H9 (cell line): Measurements from ENCODE around the gene NANOS3. TPM values are rescaled to one million over a fixed set of nuclear protein-coding genes. Genes with fewer than 3 reads are reported as not detected.

Source experiments
- DNase-seq: peaks from one replicate; pipeline ENCODE4 v3.0.0-alpha.2; 2017
- H2AFZ ChIP-seq: one replicate; pipeline ENCODE4 v1.6.1; 2013; ENCODE audit warnings: mild to moderate bottlenecking, low read length, control low read depth, moderate library complexity
- H2AK5ac ChIP-seq: 2 replicates; pipeline ENCODE4 v1.6.1; 2013; ENCODE audit warnings: low read length, control low read depth, mixed read lengths; ENCODE audit not compliant: insufficient read length
- H2BK120ac ChIP-seq: one replicate; pipeline ENCODE4 v1.6.1; 2013; ENCODE audit warnings: low read depth, mild to moderate bottlenecking, low read length, control low read depth, inconsistent platforms; ENCODE audit not compliant: poor library complexity, severe bottlenecking
- H2BK12ac ChIP-seq: 2 replicates; pipeline ENCODE4 v1.6.1; 2013; ENCODE audit warnings: low read length, control low read depth, mixed read lengths, low read depth; ENCODE audit not compliant: insufficient read length
- H2BK15ac ChIP-seq: 2 replicates; pipeline ENCODE4 v1.6.1; 2013; ENCODE audit warnings: low read depth, low read length, control low read depth
- H2BK20ac ChIP-seq: one replicate; pipeline ENCODE4 v1.6.1; 2013; ENCODE audit warnings: low read depth, mild to moderate bottlenecking, low read length, control low read depth, inconsistent platforms; ENCODE audit not compliant: poor library complexity, severe bottlenecking
- H2BK5ac ChIP-seq: 2 replicates; pipeline ENCODE4 v1.6.1; 2013; ENCODE audit warnings: low read length, control low read depth, mixed read lengths; ENCODE audit not compliant: insufficient read length
- H3K14ac ChIP-seq: 2 replicates; pipeline ENCODE4 v1.6.1; 2013; ENCODE audit warnings: low read length, control low read depth; ENCODE audit not compliant: insufficient read depth
- H3K18ac ChIP-seq: 2 replicates; pipeline ENCODE4 v1.6.1; 2013; ENCODE audit warnings: low read depth, mild to moderate bottlenecking, mixed read lengths, low read length, control low read depth; ENCODE audit not compliant: insufficient read length
- H3K23ac ChIP-seq: 2 replicates; pipeline ENCODE4 v1.6.1; 2013; ENCODE audit warnings: low read length, control low read depth, mixed read lengths, low read depth; ENCODE audit not compliant: insufficient read length
- H3K23me2 ChIP-seq: 2 replicates; pipeline ENCODE4 v1.6.1; 2013; ENCODE audit warnings: low read depth, mild to moderate bottlenecking, mixed read lengths, low read length, control low read depth; ENCODE audit not compliant: insufficient read length, poor library complexity, severe bottlenecking
- H3K27ac ChIP-seq: 2 replicates; pipeline ENCODE4 v1.5.1; 2013; ENCODE audit warnings: low read length, control low read depth, mixed read lengths, low read depth; ENCODE audit not compliant: insufficient read length
- H3K27me3 ChIP-seq: 2 replicates; pipeline ENCODE4 v1.6.1; 2013; ENCODE audit warnings: low read length, control low read depth, inconsistent platforms; ENCODE audit not compliant: insufficient read depth
- H3K4ac ChIP-seq: 2 replicates; pipeline ENCODE4 v1.6.1; 2013; ENCODE audit warnings: low read depth, mild to moderate bottlenecking, control low read depth, inconsistent platforms, low read length, moderate library complexity
- H3K4me1 ChIP-seq: 2 replicates; pipeline ENCODE4 v1.6.1; 2013; ENCODE audit warnings: low read length, control low read depth, inconsistent platforms; ENCODE audit not compliant: insufficient read depth
- H3K4me2 ChIP-seq: 2 replicates; pipeline ENCODE4 v1.6.1; 2013; ENCODE audit warnings: low read length, control low read depth, mixed read lengths; ENCODE audit not compliant: insufficient read length, insufficient read depth
- H3K56ac ChIP-seq: 2 replicates; pipeline ENCODE4 v1.6.1; 2013; ENCODE audit warnings: low read depth, mild to moderate bottlenecking, mixed read lengths, low read length, control low read depth; ENCODE audit not compliant: insufficient read length
- H3K79me1 ChIP-seq: 2 replicates; pipeline ENCODE4 v1.6.1; 2013; ENCODE audit warnings: low read depth, mild to moderate bottlenecking, moderate library complexity, low read length, control low read depth, inconsistent platforms; ENCODE audit not compliant: insufficient read depth, poor library complexity, severe bottlenecking
- H3K79me2 ChIP-seq: 2 replicates; pipeline ENCODE4 v1.6.1; 2013; ENCODE audit warnings: low read length, control low read depth, inconsistent platforms; ENCODE audit not compliant: insufficient read depth
- H3K9ac ChIP-seq: 2 replicates; pipeline ENCODE4 v1.6.1; 2013; ENCODE audit warnings: low read length, control low read depth, mixed read lengths; ENCODE audit not compliant: insufficient read length; ENCODE audit errors: extremely low read depth
- H3K9me3 ChIP-seq: one replicate; pipeline ENCODE4 v1.6.1; 2013; ENCODE audit warnings: low read depth, low read length, inconsistent platforms; ENCODE audit not compliant: control insufficient read depth
- H3T11ph ChIP-seq: one replicate; pipeline ENCODE4 v1.6.1; 2013; ENCODE audit warnings: mild to moderate bottlenecking, low read length, control low read depth, inconsistent platforms
- H4K20me1 ChIP-seq: one replicate; pipeline ENCODE4 v1.6.1; 2013; ENCODE audit not compliant: control insufficient read depth, insufficient read length, insufficient read depth
- H4K5ac ChIP-seq: 2 replicates; pipeline ENCODE4 v1.6.1; 2013; ENCODE audit warnings: low read depth, mild to moderate bottlenecking, mixed read lengths, low read length, control low read depth; ENCODE audit not compliant: insufficient read length
- H4K8ac ChIP-seq: replicated peaks from 2 replicates; pipeline ENCODE4 v1.6.1; 2013; ENCODE audit warnings: low read length, control low read depth, mixed read lengths, low read depth; ENCODE audit not compliant: insufficient read length
- H4K91ac ChIP-seq: 2 replicates; pipeline ENCODE4 v1.6.1; 2013; ENCODE audit warnings: low read depth, mild to moderate bottlenecking, moderate library complexity, mixed read lengths, low read length, control low read depth; ENCODE audit not compliant: insufficient read length
- H3K27ac Mint-ChIP-seq, 3 experiments: 2 replicates in 2 of 3; 3 replicates in 1 of 3; pipeline ENCODE4 v1.8.0; 2020 to 2021; ENCODE audit warnings: mixed read lengths in 3 of 3, mild to moderate bottlenecking in 1 of 3, moderate library complexity in 1 of 3
- H3K27me3 Mint-ChIP-seq: 2 replicates; pipeline ENCODE4 v1.8.0; 2021; ENCODE audit warnings: low read depth, mild to moderate bottlenecking, moderate library complexity, mixed read lengths
- H3K36me3 Mint-ChIP-seq, 3 experiments: 2 replicates in 2 of 3; 3 replicates in 1 of 3; pipeline ENCODE4 v1.8.0; 2020 to 2021; ENCODE audit warnings: low read depth in 3 of 3, mixed read lengths in 3 of 3; ENCODE audit not compliant: insufficient read depth in 1 of 3
- H3K4me1 Mint-ChIP-seq, 2 experiments: 2 replicates each; pipeline ENCODE4 v1.8.0; 2020; ENCODE audit warnings: mixed read lengths in 2 of 2
- H3K4me3 Mint-ChIP-seq, 2 experiments: 2 replicates in 1 of 2; 3 replicates in 1 of 2; pipeline ENCODE4 v1.8.0; 2020 to 2021; ENCODE audit warnings: mild to moderate bottlenecking in 2 of 2, mixed read lengths in 2 of 2, moderate library complexity in 1 of 2
- H3K9me3 Mint-ChIP-seq, 2 experiments: 2 replicates in 1 of 2; 3 replicates in 1 of 2; pipeline ENCODE4 v1.8.0; 2020; ENCODE audit warnings: mild to moderate bottlenecking in 2 of 2, mixed read lengths in 2 of 2, moderate library complexity in 1 of 2
- CTCF ChIP-seq: fragments of 200-600 bp; sonication (generic); conservative IDR thresholded peaks from 3 replicates; pipeline ENCODE4 v1.8.0; 2021; ENCODE audit warnings: antibody characterized with exemption, mild to moderate bottlenecking
- WGBS: extraction: QIAGEN DNeasy Blood & Tissue Kit; methylation state at CpG from one replicate; pipeline ENCODE4 v1.1.7; 2013; ENCODE audit warnings: missing lambda C conversion rate, low lambda C conversion rate, mixed read lengths; ENCODE audit not compliant: insufficient read length; ENCODE audit errors: extremely low coverage; 5-methylcytosine and 5-hydroxymethylcytosine counted together
- total RNA-seq: library from RNA; stranded (reverse); gene quantifications from 2 replicates; pipeline ENCODE4 v1.2.1, GENCODE V29; 2021

The NANOS3 gene
- total RNA-seq, 1 experiment from 2014 or later, result not detected

- peak overlapping the region; percentile 7 for H4K5ac ChIP-seq
- H3K27ac Mint-ChIP-seq, result peak overlapping the region; percentile 99 to 100 (median 99)
- peak overlapping the region; percentile 69; the same call in 1 of the 2 replicates for H3K4ac ChIP-seq
- H2BK5ac ChIP-seq, result peak overlapping the region; percentile 85
- no peaks in the 10 kb centered on the region for H3K79me2 ChIP-seq
- no peaks in the 10 kb centered on the region; a peak in 1 of 5 replicates for H3K9me3 Mint-ChIP-seq
- H3K36me3 Mint-ChIP-seq, result no peaks in the 10 kb centered on the region; a peak in 2 of 7 replicates
- peak overlapping the region; percentile 98 for H2BK120ac ChIP-seq
- no peaks in the 10 kb centered on the region for H3K27me3 Mint-ChIP-seq
- H2AFZ ChIP-seq, result no peak overlapping the region
- H2BK12ac ChIP-seq, result peak overlapping the region; percentile 5
- H3K27ac ChIP-seq, result peak overlapping the region; percentile 68
- H4K8ac ChIP-seq, result peak overlapping the region; percentile 14
- peak overlapping the region; percentile 90 for H3T11ph ChIP-seq
- H3K23me2 ChIP-seq, result peaks cover 15% of the 10 kb centered on the region
- H4K91ac ChIP-seq, result peak overlapping the region; percentile 89
- no peak overlapping the region for H2BK20ac ChIP-seq
- peaks cover 7% of the 10 kb centered on the region; the same call in 1 of the 2 replicates for H3K4me1 ChIP-seq
- no peak for TF ChIP-seq CTCF
- peak overlapping the region; percentile 87 for H3K9ac ChIP-seq
- DNase-seq, result peak; percentile 95
- peak overlapping the region; percentile 99 for H3K14ac ChIP-seq
- peak overlapping the region; percentile 50 for H3K4me2 ChIP-seq
- H3K79me1 ChIP-seq, result no peaks in the 10 kb centered on the region
- H3K9me3 ChIP-seq, result no peaks in the 10 kb centered on the region
- no peak overlapping the region for H2BK15ac ChIP-seq
- no peak overlapping the region for H3K23ac ChIP-seq
- no peak overlapping the region for H2AK5ac ChIP-seq
- no peaks in the 10 kb centered on the region for H4K20me1 ChIP-seq
- peaks cover 38 to 53% of the 10 kb centered on the region in 2 experiments for H3K4me1 Mint-ChIP-seq
- H3K4me3 Mint-ChIP-seq, result peak overlapping the region; percentile 53 to 76
- peak overlapping the region; percentile 100 for H3K18ac ChIP-seq
- no peaks in the 10 kb centered on the region for H3K27me3 ChIP-seq
- WGBS, result no CpG with 5 or more reads among the region's 23 CpGs
- H3K56ac ChIP-seq, result no peak overlapping the region
Measured at GRCh38 chr19:13846557-13847406, 30.2 kb upstream of the NANOS3 start.
